IMR-90 (cell line): ENCODE data around the gene IPMK.

Source experiments
- BHLHE40 ChIP-seq: fragments of 150-350 bp; IDR thresholded peaks from 2 replicates; pipeline ENCODE4 v1.6.1; 2016; ENCODE audit warnings: mild to moderate bottlenecking, low read depth, low read length
- CEBPB ChIP-seq: IDR thresholded peaks from 2 replicates; pipeline ENCODE4 v1.6.1; 2012; ENCODE audit warnings: low read depth, low read length, improper control_type of control experiment
- CHD1 ChIP-seq: IDR thresholded peaks from 2 replicates; pipeline ENCODE4 v1.6.1; 2012; ENCODE audit warnings: low read depth, low read length, improper control_type of control experiment
- CTCF ChIP-seq: conservative IDR thresholded peaks from 2 replicates; pipeline ENCODE4 v1.5.1; 2012; ENCODE audit warnings: mild to moderate bottlenecking, low read depth, low read length, improper control_type of control experiment
- ELK1 ChIP-seq: fragments of 150-350 bp; IDR thresholded peaks from 2 replicates; pipeline ENCODE4 v1.6.1; 2016; ENCODE audit warnings: low read depth, mild to moderate bottlenecking, low read length, moderate library complexity, borderline replicate concordance
- MAFK ChIP-seq: IDR thresholded peaks from 2 replicates; pipeline ENCODE4 v1.6.1; 2012; ENCODE audit warnings: low read depth, low read length, improper control_type of control experiment
- MAZ ChIP-seq: IDR thresholded peaks from 2 replicates; pipeline ENCODE4 v1.6.1; 2012; ENCODE audit warnings: low read depth, mild to moderate bottlenecking, low read length, improper control_type of control experiment, moderate library complexity, borderline replicate concordance
- MXI1 ChIP-seq: IDR thresholded peaks from 2 replicates; pipeline ENCODE4 v1.6.1; 2012; ENCODE audit warnings: low read depth, mild to moderate bottlenecking, low read length, moderate library complexity, borderline replicate concordance
- POLR2A ChIP-seq: IDR thresholded peaks from 2 replicates; pipeline ENCODE4 v1.6.1; 2012; ENCODE audit warnings: mild to moderate bottlenecking, low read depth, low read length
- RAD21 ChIP-seq: IDR thresholded peaks from 2 replicates; pipeline ENCODE4 v1.6.1; 2012; ENCODE audit warnings: low read length, improper control_type of control experiment
- RCOR1 ChIP-seq: IDR thresholded peaks from 2 replicates; pipeline ENCODE4 v1.6.1; 2012; ENCODE audit warnings: mild to moderate bottlenecking, low read length, improper control_type of control experiment; ENCODE audit not compliant: insufficient replicate concordance
- RFX5 ChIP-seq: IDR thresholded peaks from 2 replicates; pipeline ENCODE4 v1.8.0; 2012; ENCODE audit warnings: low read depth, mild to moderate bottlenecking, low read length, moderate library complexity
- SMC3 ChIP-seq: fragments of 150-350 bp; IDR thresholded peaks from 2 replicates; pipeline ENCODE4 v1.6.1; 2016; ENCODE audit warnings: low read depth, mild to moderate bottlenecking, antibody characterized with exemption, low read length, moderate library complexity

GRCh38 chr10:58265249-58265648, 2.4 kb downstream of the IPMK start:
- TF ChIP-seq CTCF (no peak), ELK1 (no peak), POLR2A (no peak), RCOR1 (no peak), RAD21 (no peak), RFX5 (no peak), SMC3 (no peak), CEBPB (no peak), MAFK (no peak), MXI1 (no peak), BHLHE40 (no peak), MAZ (no peak), CHD1 (no peak)
